ENCODE results near the gene HELZ2. TPM values are rescaled to one million over a fixed set of nuclear protein-coding genes. Genes with fewer than 3 reads are reported as not detected.

HELZ2 gene
- total and polyA plus RNA-seq, 9 donors = 1.8 to 19.6 (median 13.0) TPM

- Histone ChIP-seq H3K27me3 (no peaks in the 10 kb centered on the region), H3K27ac (no peak overlapping the region), H3K36me3 (no peaks in the 10 kb centered on the region), H3K9me3 (no peaks in the 10 kb centered on the region), H3K4me1 (ENCODE audit: insufficient read depth) (peaks cover 4% of the 10 kb centered on the region), H3K4me3 (no peak overlapping the region)
- intact Hi-C loops (cut with DNase I) = no loop called here
- TF ChIP-seq EP300 (IDR thresholded peaks at IDR 0.05) = no peak
- TF ChIP-seq CTCF (IDR thresholded peaks at IDR 0.05) = no peak
- no peak for TF ChIP-seq POLR2A (IDR thresholded peaks at IDR 0.05)
- DNase-seq = no peak
- 59 to 72% (median 71%) methylated on average over 19 of the region's 19 CpGs for WGBS, 3 donors
Measured at GRCh38 chr20:63587776-63588591, 13.9 kb upstream of the HELZ2 start.

GRCh38 chr20:63587256-63587655 is 13.2 kb upstream of the HELZ2 start:
- H3K4me1 ChIP-seq (ENCODE audit: insufficient read depth) = peaks cover 6% of the 10 kb centered on the region
- intact Hi-C loops (cut with DNase I) = no loop called here
- TF ChIP-seq EP300 (IDR thresholded peaks at IDR 0.05) (no peak), CTCF (IDR thresholded peaks at IDR 0.05) (no peak), POLR2A (IDR thresholded peaks at IDR 0.05) (no peak)
- WGBS, 3 donors = 71 to 80% (median 76%) methylated on average over 12 of the region's 12 CpGs
- no peaks in the 10 kb centered on the region for H3K36me3 ChIP-seq
- no peak overlapping the region for H3K4me3 ChIP-seq
- H3K9me3 ChIP-seq = no peaks in the 10 kb centered on the region
- DNase-seq = no peak
- no peaks in the 10 kb centered on the region for H3K27me3 ChIP-seq
- no peak overlapping the region for H3K27ac ChIP-seq

DNA sequence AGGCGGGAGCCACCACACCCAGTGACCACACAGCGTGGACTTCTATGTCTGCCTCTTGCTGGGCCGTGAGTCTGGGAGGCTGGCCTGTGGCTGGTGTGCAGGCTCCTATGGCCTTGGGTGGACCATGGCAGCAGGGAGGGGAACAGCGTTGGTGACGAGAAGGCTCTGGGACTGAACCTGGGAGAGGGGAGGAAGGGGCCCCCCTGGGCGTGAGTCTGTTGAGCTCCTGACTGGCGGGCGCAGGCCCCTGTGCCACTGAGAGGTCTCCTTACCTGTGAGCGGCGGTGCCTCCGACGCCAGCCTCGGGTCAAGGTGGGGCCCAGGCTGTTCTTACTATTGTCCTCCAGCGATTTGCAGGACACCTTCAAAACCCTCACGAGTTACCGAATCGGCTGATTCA is 12.8 kb upstream of the HELZ2 start:
- DNase-seq = no peak
- intact Hi-C loops (cut with DNase I) = no loop called here
- H3K4me3 ChIP-seq = no peak overlapping the region
- no peaks in the 10 kb centered on the region for H3K36me3 ChIP-seq
- no peaks in the 10 kb centered on the region for H3K9me3 ChIP-seq
- WGBS, 3 donors = 89 to 95% (median 91%) methylated on average over 17 of the region's 17 CpGs
- TF ChIP-seq CTCF (IDR thresholded peaks at IDR 0.05) = no peak
- no peak for TF ChIP-seq POLR2A (IDR thresholded peaks at IDR 0.05)
- no peak for TF ChIP-seq EP300 (IDR thresholded peaks at IDR 0.05)
- no peak overlapping the region for H3K27ac ChIP-seq
- no peaks in the 10 kb centered on the region for H3K27me3 ChIP-seq
- H3K4me1 ChIP-seq (ENCODE audit: insufficient read depth) = peaks cover 6% of the 10 kb centered on the region

DNA sequence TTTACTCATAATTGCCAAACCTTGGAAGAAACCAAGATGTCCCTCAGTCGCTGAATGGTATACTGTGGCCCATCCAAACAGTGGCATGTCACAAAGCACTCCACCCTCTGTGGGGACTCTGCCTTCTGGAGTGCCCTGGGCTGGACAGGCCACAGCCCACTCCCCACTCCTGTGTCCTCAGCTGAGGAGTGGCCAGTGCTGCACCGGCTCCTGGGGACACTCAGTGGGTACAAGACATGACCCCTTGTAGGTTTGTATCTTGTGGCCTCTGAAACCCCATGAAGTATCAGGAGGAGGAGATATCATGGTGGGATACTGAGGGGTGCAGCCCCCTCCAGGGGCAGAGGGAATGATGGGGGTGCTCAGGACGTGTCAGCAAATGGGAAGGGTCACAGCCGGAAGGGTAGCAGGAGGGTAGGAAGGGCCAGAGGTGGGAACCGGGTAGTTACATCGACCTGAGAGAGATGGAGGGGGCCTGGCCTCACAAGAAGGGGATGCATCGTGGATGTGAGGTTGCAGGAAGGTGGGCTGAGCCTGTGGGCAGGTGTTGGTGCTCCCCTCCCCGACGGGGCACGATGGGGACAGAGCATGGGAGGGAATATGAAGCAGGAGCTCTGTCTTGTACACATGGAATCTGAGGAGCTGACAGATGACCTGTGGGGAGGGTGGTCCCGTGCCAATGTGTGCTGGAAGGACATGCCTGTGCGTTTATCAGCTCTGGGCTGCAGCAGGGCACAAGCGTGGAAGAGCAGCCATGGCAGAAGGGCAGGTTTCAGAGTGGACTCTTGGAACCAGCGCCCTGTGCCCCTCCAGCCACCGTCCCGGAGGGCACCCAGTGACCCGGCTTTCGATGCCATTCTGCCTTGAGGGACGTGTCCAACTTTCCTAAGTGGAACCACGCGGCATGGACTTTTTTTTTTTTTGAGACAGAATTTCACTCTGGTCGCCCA is 11.9 kb upstream of the HELZ2 start:
- H3K27ac ChIP-seq = no peak overlapping the region
- H3K4me3 ChIP-seq = no peak overlapping the region
- H3K4me1 ChIP-seq (ENCODE audit: insufficient read depth) = peaks cover 6% of the 10 kb centered on the region
- 70 to 75% (median 75%) methylated on average over 22 of the region's 22 CpGs for WGBS, 3 donors
- DNase-seq = no peak
- TF ChIP-seq POLR2A (IDR thresholded peaks at IDR 0.05) (no peak), CTCF (IDR thresholded peaks at IDR 0.05) (no peak), EP300 (IDR thresholded peaks at IDR 0.05) (no peak)
- intact Hi-C loops (cut with DNase I) = no loop called here
- no peaks in the 10 kb centered on the region for H3K9me3 ChIP-seq
- H3K27me3 ChIP-seq = no peaks in the 10 kb centered on the region
- H3K36me3 ChIP-seq = no peaks in the 10 kb centered on the region
